HFFc6 (cell line): Measurements from ENCODE around the gene DCAF12. TPM values are rescaled to one million over a fixed set of nuclear protein-coding genes. Genes with fewer than 3 reads are reported as not detected.

ENCODE experiments used
- DNase-seq: peaks from one replicate; pipeline ENCODE4 v3.0.0-alpha.2; 2018
- H3K27ac Mint-ChIP-seq: 2 replicates; pipeline ENCODE4 v1.8.0; 2020; ENCODE audit warnings: mild to moderate bottlenecking, mixed read lengths
- H3K27me3 Mint-ChIP-seq: 2 replicates; pipeline ENCODE4 v1.8.0; 2021; ENCODE audit warnings: mild to moderate bottlenecking, moderate library complexity, mixed read lengths; ENCODE audit not compliant: insufficient read depth
- H3K36me3 Mint-ChIP-seq: 2 replicates; pipeline ENCODE4 v1.8.0; 2021; ENCODE audit warnings: low read depth, mixed read lengths
- H3K4me1 Mint-ChIP-seq: 2 replicates; pipeline ENCODE4 v1.8.0; 2020; ENCODE audit warnings: low read depth, mixed read lengths
- H3K4me3 Mint-ChIP-seq: 2 replicates; pipeline ENCODE4 v1.8.0; 2020; ENCODE audit warnings: mild to moderate bottlenecking, moderate library complexity, mixed read lengths
- H3K9me3 Mint-ChIP-seq: 2 replicates; pipeline ENCODE4 v1.8.0; 2020; ENCODE audit warnings: mild to moderate bottlenecking, mixed read lengths
- total RNA-seq, 6 experiments: library from RNA; stranded (reverse); fragmentation: NEBNext Ultra II Directional; extraction: Animal tissue kit (Norgen Biotek cat#: 25700); gene quantifications; 2 replicates in 1 of 6; 3 replicates in 5 of 6; pipeline ENCODE4 v1.2.3, GENCODE V29; 2021
- TF ChIP-seq, protein P1 (sequence below): fragments of 200-600 bp; sonication (generic); IDR thresholded peaks from 2 replicates; pipeline ENCODE4 v1.5.0; 2021; ENCODE audit warnings: antibody characterized with exemption, mild to moderate bottlenecking

DCAF12 gene
- total RNA-seq, 6 experiments from 2014 or later: 18.0 to 23.2 (median 19.1) TPM

GRCh38 chr9:34089311-34089710 is 37.2 kb downstream of the DCAF12 start:
- Mint-ChIP-seq H3K36me3 (peaks cover 23% of the 10 kb centered on the region), H3K27ac (no peak overlapping the region), H3K27me3 (peaks cover 2% of the 10 kb centered on the region), H3K9me3 (no peaks in the 10 kb centered on the region), H3K4me1 (peaks cover 6% of the 10 kb centered on the region; the same call in 1 of the 2 replicates), H3K4me3 (no peak overlapping the region)
- DNase-seq: no peak
- TF ChIP-seq, protein P1, sequence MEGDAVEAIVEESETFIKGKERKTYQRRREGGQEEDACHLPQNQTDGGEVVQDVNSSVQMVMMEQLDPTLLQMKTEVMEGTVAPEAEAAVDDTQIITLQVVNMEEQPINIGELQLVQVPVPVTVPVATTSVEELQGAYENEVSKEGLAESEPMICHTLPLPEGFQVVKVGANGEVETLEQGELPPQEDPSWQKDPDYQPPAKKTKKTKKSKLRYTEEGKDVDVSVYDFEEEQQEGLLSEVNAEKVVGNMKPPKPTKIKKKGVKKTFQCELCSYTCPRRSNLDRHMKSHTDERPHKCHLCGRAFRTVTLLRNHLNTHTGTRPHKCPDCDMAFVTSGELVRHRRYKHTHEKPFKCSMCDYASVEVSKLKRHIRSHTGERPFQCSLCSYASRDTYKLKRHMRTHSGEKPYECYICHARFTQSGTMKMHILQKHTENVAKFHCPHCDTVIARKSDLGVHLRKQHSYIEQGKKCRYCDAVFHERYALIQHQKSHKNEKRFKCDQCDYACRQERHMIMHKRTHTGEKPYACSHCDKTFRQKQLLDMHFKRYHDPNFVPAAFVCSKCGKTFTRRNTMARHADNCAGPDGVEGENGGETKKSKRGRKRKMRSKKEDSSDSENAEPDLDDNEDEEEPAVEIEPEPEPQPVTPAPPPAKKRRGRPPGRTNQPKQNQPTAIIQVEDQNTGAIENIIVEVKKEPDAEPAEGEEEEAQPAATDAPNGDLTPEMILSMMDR: no peak

- no peak overlapping the region for H3K4me3 Mint-ChIP-seq
- H3K27me3 Mint-ChIP-seq: peaks cover 2% of the 10 kb centered on the region
- H3K27ac Mint-ChIP-seq: no peak overlapping the region
- H3K36me3 Mint-ChIP-seq: peaks cover 17% of the 10 kb centered on the region
- H3K4me1 Mint-ChIP-seq: peaks cover 6% of the 10 kb centered on the region; the same call in 1 of the 2 replicates
- TF ChIP-seq, protein P1: no peak
- DNase-seq: no peak
- H3K9me3 Mint-ChIP-seq: no peaks in the 10 kb centered on the region
Measured at GRCh38 chr9:34087370-34087769, 39.1 kb downstream of the DCAF12 start.

DNA sequence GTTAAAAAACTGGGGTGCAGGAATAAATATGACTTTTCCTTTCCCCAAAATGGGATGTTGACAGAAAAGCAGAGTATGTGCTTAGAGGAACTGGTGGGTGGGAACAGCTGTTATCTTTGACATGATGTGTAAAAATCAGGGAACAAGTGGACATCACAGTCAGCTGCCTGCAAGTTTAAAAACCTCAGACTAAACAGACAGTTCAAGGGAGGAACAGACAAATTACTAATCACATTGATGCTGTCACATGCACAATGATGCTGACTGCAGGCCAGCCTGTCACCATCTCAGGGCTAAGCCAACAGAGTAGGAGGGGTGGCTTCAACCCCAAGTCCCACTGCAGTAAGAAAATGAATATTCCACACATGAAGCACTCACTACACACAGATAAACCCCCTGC is 39.6 kb downstream of the DCAF12 start:
- no peak overlapping the region for H3K4me3 Mint-ChIP-seq
- H3K36me3 Mint-ChIP-seq: peaks cover 17% of the 10 kb centered on the region
- TF ChIP-seq, protein P1: no peak

DNA sequence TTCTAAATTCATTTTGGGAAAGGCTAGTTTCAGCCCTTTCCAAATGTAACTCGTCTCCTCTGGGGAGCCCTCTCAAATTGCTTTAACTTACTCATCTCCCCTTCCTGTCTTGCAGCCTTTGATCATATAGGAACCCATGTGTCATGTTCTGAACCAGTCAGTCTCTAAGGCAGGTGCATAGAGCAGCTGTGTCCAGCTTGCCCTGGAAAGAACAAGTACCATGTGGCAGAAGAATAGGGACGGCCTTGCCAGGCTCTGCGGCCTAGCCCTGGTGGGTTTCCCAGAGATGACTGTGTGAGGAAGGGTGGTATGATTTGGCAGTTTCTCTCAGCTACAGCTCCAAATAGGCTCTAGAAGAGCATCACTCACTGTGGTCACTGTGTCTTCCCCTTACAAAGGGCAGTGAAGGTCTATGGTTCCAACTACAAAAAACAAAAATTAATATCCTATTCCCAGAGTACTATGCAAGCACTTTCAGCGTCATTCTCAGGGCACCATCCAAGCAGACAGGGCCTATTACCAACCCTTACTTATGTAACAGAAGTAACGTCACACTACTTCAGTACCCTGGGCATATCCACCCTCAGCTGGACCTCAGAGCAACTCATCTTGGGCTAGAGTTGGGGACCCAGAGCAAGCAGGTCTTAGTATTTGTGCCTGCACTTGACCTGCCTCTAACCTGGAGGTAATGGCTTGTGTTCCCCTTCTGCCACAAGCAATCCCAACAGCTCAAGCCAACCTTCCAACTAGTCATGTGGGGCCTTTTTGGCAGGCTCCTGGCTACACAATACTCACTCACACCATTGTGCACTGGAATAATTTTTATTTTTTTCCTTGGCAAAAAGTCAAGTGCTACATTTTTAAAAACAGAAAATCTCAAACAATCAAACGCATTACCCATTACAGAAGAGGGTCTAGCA is 40.7 kb downstream of the DCAF12 start:
- peaks cover 17% of the 10 kb centered on the region; the same call in 1 of the 2 replicates for H3K36me3 Mint-ChIP-seq
- TF ChIP-seq, protein P1: no peak
- peaks cover 6% of the 10 kb centered on the region; the same call in 1 of the 2 replicates for H3K4me1 Mint-ChIP-seq
- no peaks in the 10 kb centered on the region for H3K9me3 Mint-ChIP-seq
- peaks cover 2% of the 10 kb centered on the region for H3K27me3 Mint-ChIP-seq
- H3K27ac Mint-ChIP-seq: no peak overlapping the region
- no peak overlapping the region for H3K4me3 Mint-ChIP-seq
- DNase-seq: no peak

More for the DNA sequence above, 39.6 kb downstream of the DCAF12 start:
- no peaks in the 10 kb centered on the region for H3K9me3 Mint-ChIP-seq
- H3K4me1 Mint-ChIP-seq: peaks cover 6% of the 10 kb centered on the region; the same call in 1 of the 2 replicates
- no peak for DNase-seq
- H3K27ac Mint-ChIP-seq: no peak overlapping the region
- peaks cover 2% of the 10 kb centered on the region for H3K27me3 Mint-ChIP-seq

DNA sequence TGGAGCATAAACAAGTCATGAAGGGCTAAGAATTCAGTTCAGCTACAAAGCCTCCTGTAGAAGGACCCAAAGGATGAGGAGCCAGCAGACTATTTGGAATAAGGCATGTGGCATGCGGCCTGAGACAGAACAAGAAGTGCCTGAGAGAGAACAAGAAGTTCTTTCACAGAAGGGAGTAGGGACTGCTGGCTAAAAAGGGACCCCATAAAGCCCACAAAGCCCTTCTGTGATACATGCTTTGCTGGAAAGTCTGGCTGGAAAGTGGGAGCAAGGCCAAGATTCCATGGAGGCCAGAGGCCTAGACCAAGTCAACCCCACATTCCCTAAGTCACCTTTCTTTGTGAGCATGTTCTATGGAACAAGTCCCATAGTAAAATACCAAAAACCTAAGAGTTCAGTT is 41.9 kb downstream of the DCAF12 start:
- no peak overlapping the region for H3K27ac Mint-ChIP-seq
- peaks cover 14% of the 10 kb centered on the region; the same call in 1 of the 2 replicates for H3K36me3 Mint-ChIP-seq
- no peak overlapping the region for H3K4me3 Mint-ChIP-seq
- TF ChIP-seq, protein P1: no peak
- no peak for DNase-seq
- H3K4me1 Mint-ChIP-seq: peaks cover 6% of the 10 kb centered on the region; the same call in 1 of the 2 replicates
- peaks cover 2% of the 10 kb centered on the region for H3K27me3 Mint-ChIP-seq
- H3K9me3 Mint-ChIP-seq: no peaks in the 10 kb centered on the region
